AG04450 (cell line): ENCODE results near the gene CHIC1. TPM values are rescaled to one million over a fixed set of nuclear protein-coding genes. Genes with fewer than 3 reads are reported as not detected.
A peak's percentile ranks its signal among the peaks of the same experiment; 100 is the strongest.
"Not testable (repeated sequence)": the region's sequence is repeated elsewhere in the genome, so short reads cannot be mapped to it uniquely, and the experiment has no call there.

ENCODE experiments used
- CTCF ChIA-PET: fragments of 300-600, 350-600 bp; formaldehyde crosslinking; extraction: SDS; loops from one replicate; lab custom pipeline; 2022; ENCODE audit warnings: antibody characterized with exemption, inconsistent platforms; lab: Charles Lee
- POLR2A ChIA-PET: fragments of 350-600 bp; formaldehyde crosslinking; extraction: SDS; loops from one replicate; lab custom pipeline; 2021; ENCODE audit warnings: antibody characterized with exemption, inconsistent platforms; lab: Yijun Ruan, JAX
- DNase-seq: peaks from one replicate; pipeline ENCODE4 v3.0.0-alpha.2; 2011; ENCODE audit warnings: low read depth, low spot score
- H3K27ac ChIP-seq: one replicate; pipeline ENCODE4 v1.5.1; 2012; ENCODE audit warnings: low read depth, low read length, control low read depth
- H3K27me3 ChIP-seq: one replicate; pipeline ENCODE4 v1.6.0; 2012; ENCODE audit warnings: low read length; ENCODE audit not compliant: control insufficient read depth, insufficient read depth
- H3K4me3 ChIP-seq: 2 replicates; pipeline ENCODE4 v1.5.1; 2011; ENCODE audit warnings: mild to moderate bottlenecking, low read depth, low read length, control low read depth
- H3K9me3 ChIP-seq: 2 replicates; pipeline ENCODE4 v1.5.1; 2012; ENCODE audit warnings: low read length; ENCODE audit not compliant: control insufficient read depth, insufficient read depth
- polyA plus RNA-seq: library from polyadenylated mRNA; depleted of rRNA; stranded (reverse); fragments of >200 nt; gene quantifications from 2 replicates; pipeline ENCODE4 v1.2.3, GENCODE V29; 2011
- TF ChIP-seq, protein P1 (sequence below): IDR thresholded peaks from 2 replicates; pipeline ENCODE4 v1.5.1; 2011; ENCODE audit warnings: low read depth, low read length, control low read depth, inconsistent platforms

The CHIC1 gene
- polyA plus RNA-seq, 1 experiment: 10.6 TPM

DNA sequence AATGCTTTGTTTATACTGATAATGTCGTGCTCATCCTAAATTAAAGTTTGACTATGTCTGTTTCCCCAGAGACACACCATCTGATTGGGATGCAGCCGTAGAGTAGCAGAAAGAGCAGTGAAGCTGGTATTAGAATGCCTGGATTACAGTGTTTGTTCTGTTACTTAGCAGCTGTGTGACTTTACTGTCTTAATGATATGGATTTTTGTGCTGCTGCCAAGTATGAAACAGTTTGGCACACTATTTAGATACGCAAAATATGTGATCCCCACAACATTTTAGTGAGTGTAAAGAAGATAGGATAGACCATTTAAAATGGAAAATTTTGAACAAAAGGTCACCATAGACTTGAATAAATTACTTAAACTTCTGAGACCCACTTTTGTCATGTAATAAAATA lies 1.2 kb upstream of the CHIC1 start:
- H3K4me3 ChIP-seq: no peak overlapping the region
- POLR2A ChIA-PET: no interaction called here

DNA sequence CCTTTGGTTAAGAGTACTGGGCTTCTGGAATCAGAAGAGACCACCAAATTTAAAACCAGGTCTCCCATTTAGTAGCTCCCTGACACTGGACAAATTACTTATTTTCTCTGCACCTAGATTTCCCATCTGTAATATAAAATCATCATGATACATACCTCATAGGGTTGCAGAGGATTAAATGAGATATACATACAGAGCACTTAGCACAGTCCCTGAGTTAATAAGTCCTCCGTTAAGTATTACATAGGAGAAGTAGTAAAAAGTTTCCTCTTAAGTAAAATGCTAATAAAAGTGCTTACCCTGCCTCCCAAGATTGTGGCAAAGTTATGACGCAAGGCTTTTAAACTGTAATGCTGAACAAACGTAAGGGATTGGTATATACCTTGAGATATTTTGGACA lies 539 bp upstream of the CHIC1 start:
- Histone ChIP-seq H3K4me3 (peak overlapping the region; percentile 59), H3K9me3 (no peaks in the 10 kb centered on the region), H3K27ac (no peak overlapping the region), H3K27me3 (no peaks in the 10 kb centered on the region)
- DNase-seq: no peak
- ChIA-PET POLR2A (no interaction called here), CTCF (interaction anchor here (0.6 kb wide), 1 partner anchor 1558 kb away, joined by 3 read pairs; no protein-coding TSS in a partner anchor)
- TF ChIP-seq, protein P1, sequence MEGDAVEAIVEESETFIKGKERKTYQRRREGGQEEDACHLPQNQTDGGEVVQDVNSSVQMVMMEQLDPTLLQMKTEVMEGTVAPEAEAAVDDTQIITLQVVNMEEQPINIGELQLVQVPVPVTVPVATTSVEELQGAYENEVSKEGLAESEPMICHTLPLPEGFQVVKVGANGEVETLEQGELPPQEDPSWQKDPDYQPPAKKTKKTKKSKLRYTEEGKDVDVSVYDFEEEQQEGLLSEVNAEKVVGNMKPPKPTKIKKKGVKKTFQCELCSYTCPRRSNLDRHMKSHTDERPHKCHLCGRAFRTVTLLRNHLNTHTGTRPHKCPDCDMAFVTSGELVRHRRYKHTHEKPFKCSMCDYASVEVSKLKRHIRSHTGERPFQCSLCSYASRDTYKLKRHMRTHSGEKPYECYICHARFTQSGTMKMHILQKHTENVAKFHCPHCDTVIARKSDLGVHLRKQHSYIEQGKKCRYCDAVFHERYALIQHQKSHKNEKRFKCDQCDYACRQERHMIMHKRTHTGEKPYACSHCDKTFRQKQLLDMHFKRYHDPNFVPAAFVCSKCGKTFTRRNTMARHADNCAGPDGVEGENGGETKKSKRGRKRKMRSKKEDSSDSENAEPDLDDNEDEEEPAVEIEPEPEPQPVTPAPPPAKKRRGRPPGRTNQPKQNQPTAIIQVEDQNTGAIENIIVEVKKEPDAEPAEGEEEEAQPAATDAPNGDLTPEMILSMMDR: no peak

More for the DNA sequence above, 1.2 kb upstream of the CHIC1 start:
- no peaks in the 10 kb centered on the region for H3K27me3 ChIP-seq
- TF ChIP-seq, protein P1: no peak
- H3K27ac ChIP-seq: no peak overlapping the region
- CTCF ChIA-PET: interaction anchor here (0.6 kb wide), 1 partner anchor 1557 kb away, joined by 3 read pairs; no protein-coding TSS in a partner anchor
- no peak for DNase-seq
- no peaks in the 10 kb centered on the region for H3K9me3 ChIP-seq

DNA sequence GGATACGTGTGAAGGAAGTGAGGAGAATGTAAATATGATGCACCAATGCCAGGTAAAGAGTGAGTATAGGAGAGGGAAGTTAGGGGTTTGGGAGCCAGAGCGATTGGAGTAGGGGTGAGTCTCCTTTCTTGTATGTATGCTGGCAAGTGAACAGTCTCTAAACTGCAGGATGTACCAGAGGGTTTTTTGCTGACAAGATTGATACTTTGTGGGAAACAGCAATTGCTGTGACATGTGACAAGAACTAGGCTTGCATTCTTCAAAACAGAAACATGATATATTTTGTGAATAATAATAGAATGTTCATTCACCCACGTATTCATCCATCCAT lies 706 bp downstream of the CHIC1 start:
- ChIA-PET CTCF (no interaction called here), POLR2A (no interaction called here)
- no peak for DNase-seq
- no peaks in the 10 kb centered on the region for H3K27me3 ChIP-seq
- TF ChIP-seq, protein P1: no peak
- peak overlapping the region; percentile 59 for H3K4me3 ChIP-seq
- no peak overlapping the region for H3K27ac ChIP-seq
- H3K9me3 ChIP-seq: no peaks in the 10 kb centered on the region

DNA sequence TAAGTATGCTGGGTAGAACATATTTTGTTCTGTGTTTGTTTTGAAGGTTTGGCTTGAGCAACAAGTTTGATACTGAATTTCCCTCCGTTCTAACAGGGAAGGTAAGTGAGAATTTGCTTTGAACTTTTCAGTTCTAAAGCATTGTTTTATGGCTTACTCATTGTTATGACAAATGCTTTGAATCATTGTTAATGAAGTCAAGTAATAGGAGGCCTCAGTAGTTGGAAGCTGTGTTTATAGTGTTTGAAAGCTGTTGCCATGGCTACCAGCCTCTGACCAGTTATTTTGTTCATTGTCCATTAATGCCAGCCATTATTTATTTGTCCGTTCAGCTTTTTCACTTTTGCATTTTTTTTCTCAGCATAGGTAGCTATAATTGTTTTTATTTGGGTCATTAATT lies 14.4 kb downstream of the CHIC1 start:
- H3K9me3 ChIP-seq: no peaks in the 10 kb centered on the region
- ChIA-PET CTCF (no interaction called here), POLR2A (no interaction called here)
- DNase-seq: peak; percentile 29
- H3K27ac ChIP-seq: no peak overlapping the region
- H3K4me3 ChIP-seq: no peak overlapping the region
- TF ChIP-seq, protein P1: no peak
- H3K27me3 ChIP-seq: no peaks in the 10 kb centered on the region

DNA sequence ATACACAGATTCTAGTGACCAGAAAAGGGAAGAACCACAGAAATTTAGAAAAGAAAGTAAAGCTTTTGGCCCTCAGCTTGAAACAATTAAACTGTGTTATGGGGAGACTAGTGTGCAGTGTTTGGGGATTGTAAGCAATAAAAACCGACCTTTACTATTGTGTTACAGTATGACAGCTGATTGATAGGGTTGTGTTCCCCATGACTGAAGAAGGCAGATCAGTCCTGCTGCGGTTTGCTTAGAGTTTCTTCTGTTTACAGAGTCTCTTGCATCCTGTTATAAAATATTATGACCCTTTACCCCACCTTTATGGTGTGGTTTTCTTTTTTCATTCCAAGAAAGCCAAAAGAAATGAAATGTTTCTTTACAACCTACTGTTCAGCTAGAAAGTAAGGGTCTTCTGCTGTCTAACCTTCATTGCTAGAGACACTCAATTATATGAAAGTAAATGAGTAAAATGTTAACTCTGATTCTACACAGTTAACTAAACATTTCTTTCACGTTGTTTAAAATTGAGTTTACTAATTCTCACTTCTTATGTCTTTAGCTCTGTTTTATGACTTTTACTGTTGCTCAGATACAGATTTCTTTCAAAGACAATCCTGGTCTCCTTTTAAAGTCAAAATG lies 18.1 kb downstream of the CHIC1 start:
- Histone ChIP-seq H3K9me3 (no peaks in the 10 kb centered on the region), H3K27me3 (no peaks in the 10 kb centered on the region), H3K27ac (peak overlapping the region; percentile 21), H3K4me3 (no peak overlapping the region)
- TF ChIP-seq, protein P1: no peak
- ChIA-PET POLR2A (no interaction called here), CTCF (interaction anchor here (0.6 kb wide), 1 partner anchor 43 kb away, joined by 3 read pairs; no protein-coding TSS in a partner anchor)
- no peak for DNase-seq

DNA sequence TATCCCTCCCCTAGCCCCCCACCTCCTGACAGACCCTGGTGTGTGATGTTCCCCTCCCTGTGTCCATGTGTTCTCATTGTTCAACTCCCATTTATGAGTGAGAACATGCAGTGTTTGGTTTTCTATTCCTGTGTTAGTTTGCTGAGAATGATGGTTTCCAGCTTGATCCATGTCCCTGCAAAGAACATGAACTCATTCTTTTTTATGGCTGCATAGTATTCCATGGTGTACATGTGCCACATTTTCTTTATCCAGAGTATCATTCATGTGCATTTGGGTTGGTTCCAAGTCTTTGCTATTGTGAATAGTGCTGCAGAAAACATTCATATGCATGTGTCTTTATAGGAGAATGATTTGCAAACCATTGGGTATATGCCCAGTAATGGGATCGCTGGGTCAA lies 34.8 kb downstream of the CHIC1 start:
- H3K27me3 ChIP-seq, CTCF ChIA-PET, H3K27ac ChIP-seq, H3K9me3 ChIP-seq, DNase-seq, H3K4me3 ChIP-seq, POLR2A ChIA-PET: not testable (repeated sequence)
